LNCAP (cell line): ENCODE results near the gene MLC1.

ENCODE experiments used
- CTCF ChIP-seq: fragments of 450-650 bp; IDR thresholded peaks from 2 replicates; pipeline ENCODE4 v1.5.1; 2017; ENCODE audit warnings: mild to moderate bottlenecking

The MLC1 gene

GRCh38 chr22:50112151-50113118, 27.2 kb upstream of the MLC1 start:
- TF ChIP-seq CTCF, result no peak

GRCh38 chr22:50111056-50111455, 25.8 kb upstream of the MLC1 start:
- no peak for TF ChIP-seq CTCF

- no peak for TF ChIP-seq CTCF
These were observed 22.3 kb upstream of the MLC1 start for GRCh38 chr22:50107529-50107928.

GRCh38 chr22:50105208-50106100, 20.2 kb upstream of the MLC1 start:
- TF ChIP-seq CTCF, result no peak

GRCh38 chr22:50104141-50104544, 18.9 kb upstream of the MLC1 start:
- no peak for TF ChIP-seq CTCF

GRCh38 chr22:50102946-50103345, 17.7 kb upstream of the MLC1 start:
- TF ChIP-seq CTCF, result no peak

GRCh38 chr22:50101870-50102565, 16.8 kb upstream of the MLC1 start:
- no peak for TF ChIP-seq CTCF
